ENCODE data around the gene GPR183. TPM values are rescaled to one million over a fixed set of nuclear protein-coding genes. Genes with fewer than 3 reads are reported as not detected.

Gene GPR183
- not detected in 2 replicates for total RNA-seq (2014; rRNA removed; shearing (Covaris generic))

- no peak for DNase-seq (ENCODE audit: low spot score)
Measured at GRCh38 chr13:99307247-99307646, at the start of gene GPR183. GPR183 (minus strand) TSS chr13:99307399; CDS start chr13:99296145, 11,254 bp downstream.

GRCh38 chr13:99356262-99357091 lies 49.3 kb upstream of the GPR183 start:
- DNase-seq (ENCODE audit: low spot score) = no peak

- DNase-seq (ENCODE audit: low spot score) = no peak
Measured at GRCh38 chr13:99356012-99356261, 48.7 kb upstream of the GPR183 start.

- no peak for DNase-seq (ENCODE audit: low spot score)
Measured at GRCh38 chr13:99355267-99356011, 48.2 kb upstream of the GPR183 start.

GRCh38 chr13:99354371-99354951 lies 47.3 kb upstream of the GPR183 start:
- no peak for DNase-seq (ENCODE audit: low spot score)

GRCh38 chr13:99353836-99354235 lies 46.6 kb upstream of the GPR183 start:
- DNase-seq (ENCODE audit: low spot score) = no peak

- DNase-seq (ENCODE audit: low spot score) = no peak
Measured at GRCh38 chr13:99353246-99353600, 46.0 kb upstream of the GPR183 start.

GRCh38 chr13:99352351-99353245 lies 45.4 kb upstream of the GPR183 start:
- no peak for DNase-seq (ENCODE audit: low spot score)

GRCh38 chr13:99351772-99352171 lies 44.6 kb upstream of the GPR183 start:
- no peak for DNase-seq (ENCODE audit: low spot score)

- DNase-seq (ENCODE audit: low spot score) = no peak
Measured at GRCh38 chr13:99350191-99350590, 43.0 kb upstream of the GPR183 start.

GRCh38 chr13:99347911-99348451 lies 40.8 kb upstream of the GPR183 start:
- no peak for DNase-seq (ENCODE audit: low spot score)

- DNase-seq (ENCODE audit: low spot score) = no peak
Measured at GRCh38 chr13:99347335-99347878, 40.2 kb upstream of the GPR183 start.

- no peak for DNase-seq (ENCODE audit: low spot score)
Measured at GRCh38 chr13:99346335-99347042, 39.3 kb upstream of the GPR183 start.

GRCh38 chr13:99345345-99345744 lies 38.1 kb upstream of the GPR183 start:
- no peak for DNase-seq (ENCODE audit: low spot score)

- no peak for DNase-seq (ENCODE audit: low spot score)
Measured at GRCh38 chr13:99344610-99345208, 37.5 kb upstream of the GPR183 start.

- no peak for DNase-seq (ENCODE audit: low spot score)
Measured at GRCh38 chr13:99342723-99343315, 35.6 kb upstream of the GPR183 start.

GRCh38 chr13:99341969-99342722 lies 34.9 kb upstream of the GPR183 start:
- no peak for DNase-seq (ENCODE audit: low spot score)

GRCh38 chr13:99340638-99341037 lies 33.4 kb upstream of the GPR183 start:
- no peak for DNase-seq (ENCODE audit: low spot score)

Data from HT-29 (cell line).